Lower lobe of right lung (tissue), 2 donors: Measurements from ENCODE around the gene SGPP2. TPM values are rescaled to one million over a fixed set of nuclear protein-coding genes. Genes with fewer than 3 reads are reported as not detected.

ENCODE experiments used
- ATAC-seq, 2 donors: fragments of 200-7000 bp; cut with Tn5 transposase; one replicate each; pipeline ENCODE4 v1.9.1; 2020 to 2022; ENCODE audit warnings: mild to moderate bottlenecking in 2 of 2, moderate library complexity in 2 of 2
- DNase-seq: peaks from one replicate; pipeline ENCODE4 v3.0.0-alpha.2; 2020
- H3K27ac ChIP-seq: fragments of 200-600 bp; one replicate; pipeline ENCODE4 v1.8.0; 2022
- H3K27me3 ChIP-seq: fragments of 200-600 bp; one replicate; pipeline ENCODE4 v1.8.0; 2022; ENCODE audit warnings: low read depth
- H3K36me3 ChIP-seq: fragments of 200-600 bp; one replicate; pipeline ENCODE4 v1.8.0; 2022; ENCODE audit warnings: mild to moderate bottlenecking
- H3K4me1 ChIP-seq: fragments of 200-600 bp; one replicate; pipeline ENCODE4 v1.8.0; 2022
- H3K4me3 ChIP-seq: fragments of 200-600 bp; one replicate; pipeline ENCODE4 v1.8.0; 2022; ENCODE audit warnings: mild to moderate bottlenecking
- H3K9me3 ChIP-seq: fragments of 200-600 bp; one replicate; pipeline ENCODE4 v1.8.0; 2022
- CTCF ChIP-seq: fragments of 200-600 bp; IDR thresholded peaks from one replicate; pipeline ENCODE4 v1.8.0; 2022; ENCODE audit warnings: antibody characterized with exemption, mild to moderate bottlenecking
- intact Hi-C: fragments of 100-400 bp; cut with DNase I; formaldehyde crosslinking; loops from one replicate; pipeline ENCODE4 v1.11.0; 2022
- total RNA-seq: library from RNA; stranded (reverse); fragmentation: NEBNext Ultra II Directional; extraction: Animal tissue kit (Norgen Biotek cat#: 25700); gene quantifications from one replicate; pipeline ENCODE4 v1.2.1, GENCODE V29; 2021
- donor health status: DM: no; HTN: yes; CAD: no; lungs with severe emphysema.

The SGPP2 gene
- total RNA-seq, 1 donor from 2014 or later, result 23.9 TPM

GRCh38 chr2:222545823-222546795, 121.8 kb downstream of the SGPP2 start:
- TF ChIP-seq CTCF, result no peak
- no peaks in the 10 kb centered on the region for H3K27me3 ChIP-seq
- no peak for ATAC-seq
- no peak overlapping the region for H3K4me3 ChIP-seq
- no peak overlapping the region for H3K27ac ChIP-seq
- no peaks in the 10 kb centered on the region for H3K4me1 ChIP-seq
- intact Hi-C loops, result no loop called here
- no peak for DNase-seq
- no peaks in the 10 kb centered on the region for H3K9me3 ChIP-seq
- no peaks in the 10 kb centered on the region for H3K36me3 ChIP-seq

- DNase-seq (no peak), ATAC-seq (no peak)
- Histone ChIP-seq H3K36me3 (no peaks in the 10 kb centered on the region), H3K27me3 (no peaks in the 10 kb centered on the region), H3K27ac (no peak overlapping the region), H3K4me1 (no peaks in the 10 kb centered on the region), H3K4me3 (no peak overlapping the region), H3K9me3 (no peaks in the 10 kb centered on the region)
- no peak for TF ChIP-seq CTCF
- intact Hi-C loops, result no loop called here
These were observed 122.7 kb downstream of the SGPP2 start for GRCh38 chr2:222547083-222547482.

- DNase-seq (no peak), ATAC-seq (no peak)
- no peak overlapping the region for H3K27ac ChIP-seq
- no peak for TF ChIP-seq CTCF
- intact Hi-C loops, result no loop called here
- no peaks in the 10 kb centered on the region for H3K9me3 ChIP-seq
- no peaks in the 10 kb centered on the region for H3K36me3 ChIP-seq
- no peaks in the 10 kb centered on the region for H3K27me3 ChIP-seq
- no peaks in the 10 kb centered on the region for H3K4me1 ChIP-seq
- no peak overlapping the region for H3K4me3 ChIP-seq
These were observed 124.6 kb downstream of the SGPP2 start for GRCh38 chr2:222548992-222549391.

GRCh38 chr2:222554517-222554916, 130.2 kb downstream of the SGPP2 start:
- Histone ChIP-seq H3K4me3 (no peak overlapping the region), H3K9me3 (no peaks in the 10 kb centered on the region), H3K36me3 (no peaks in the 10 kb centered on the region), H3K27ac (no peak overlapping the region), H3K4me1 (no peaks in the 10 kb centered on the region), H3K27me3 (peaks cover 4% of the 10 kb centered on the region)
- no peak for TF ChIP-seq CTCF
- intact Hi-C loops, result no loop called here
- DNase-seq, result no peak
- ATAC-seq, result no peak

GRCh38 chr2:222561151-222561550, 136.8 kb downstream of the SGPP2 start:
- no peaks in the 10 kb centered on the region for H3K4me1 ChIP-seq
- H3K27me3 ChIP-seq, result no peaks in the 10 kb centered on the region
- intact Hi-C loops, result no loop called here
- no peak overlapping the region for H3K27ac ChIP-seq
- TF ChIP-seq CTCF, result no peak
- no peaks in the 10 kb centered on the region for H3K9me3 ChIP-seq
- ATAC-seq (no peak), DNase-seq (no peak)
- H3K4me3 ChIP-seq, result no peak overlapping the region
- H3K36me3 ChIP-seq, result no peaks in the 10 kb centered on the region
